HepG2 (cell line): ENCODE data around the gene PIGK.
"Not testable (repeated sequence)": the region's sequence is repeated elsewhere in the genome, so short reads cannot be mapped to it uniquely, and the experiment has no call there.

Experiments used
- ARNT ChIP-seq: fragments of 450-650 bp; IDR thresholded peaks from 2 replicates; pipeline ENCODE4 v1.6.1; 2017
- DNMT1 ChIP-seq: sonication (generic); formaldehyde crosslinking; IDR thresholded peaks from 2 replicates; pipeline ENCODE4 v1.5.1; 2020; ENCODE audit warnings: mild to moderate bottlenecking, missing genetic modification reagents
- POLR2A ChIP-seq, 2 experiments: IDR thresholded peaks; 2 replicates each; pipeline ENCODE4 v1.6.1; 2011; ENCODE audit warnings: low read depth in 2 of 2, low read length in 2 of 2, mild to moderate bottlenecking in 1 of 2, moderate library complexity in 1 of 2; ENCODE audit not compliant: insufficient read depth in 1 of 2
- TF ChIP-seq, protein P1 (sequence below): sonication (generic); formaldehyde crosslinking; IDR thresholded peaks from 2 replicates; pipeline ENCODE4 v1.5.0; 2020; ENCODE audit warnings: mild to moderate bottlenecking, missing genetic modification reagents, moderate library complexity
- TF ChIP-seq, protein P2 (sequence below): sonication (generic); formaldehyde crosslinking; IDR thresholded peaks from 2 replicates; pipeline ENCODE4 v1.4.0; 2020; ENCODE audit warnings: low read depth, mild to moderate bottlenecking, missing genetic modification reagents

- TF ChIP-seq POLR2A (IDR thresholded peaks at IDR 0.05; ENCODE audit: insufficient read depth in 1 of 2, low read depth in 2 of 2, low read length in 2 of 2); DNMT1; ARNT: not testable (repeated sequence)
- TF ChIP-seq, protein P1, sequence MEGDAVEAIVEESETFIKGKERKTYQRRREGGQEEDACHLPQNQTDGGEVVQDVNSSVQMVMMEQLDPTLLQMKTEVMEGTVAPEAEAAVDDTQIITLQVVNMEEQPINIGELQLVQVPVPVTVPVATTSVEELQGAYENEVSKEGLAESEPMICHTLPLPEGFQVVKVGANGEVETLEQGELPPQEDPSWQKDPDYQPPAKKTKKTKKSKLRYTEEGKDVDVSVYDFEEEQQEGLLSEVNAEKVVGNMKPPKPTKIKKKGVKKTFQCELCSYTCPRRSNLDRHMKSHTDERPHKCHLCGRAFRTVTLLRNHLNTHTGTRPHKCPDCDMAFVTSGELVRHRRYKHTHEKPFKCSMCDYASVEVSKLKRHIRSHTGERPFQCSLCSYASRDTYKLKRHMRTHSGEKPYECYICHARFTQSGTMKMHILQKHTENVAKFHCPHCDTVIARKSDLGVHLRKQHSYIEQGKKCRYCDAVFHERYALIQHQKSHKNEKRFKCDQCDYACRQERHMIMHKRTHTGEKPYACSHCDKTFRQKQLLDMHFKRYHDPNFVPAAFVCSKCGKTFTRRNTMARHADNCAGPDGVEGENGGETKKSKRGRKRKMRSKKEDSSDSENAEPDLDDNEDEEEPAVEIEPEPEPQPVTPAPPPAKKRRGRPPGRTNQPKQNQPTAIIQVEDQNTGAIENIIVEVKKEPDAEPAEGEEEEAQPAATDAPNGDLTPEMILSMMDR (CRISPR knock-in tag) = not testable (repeated sequence)
- TF ChIP-seq, protein P2, sequence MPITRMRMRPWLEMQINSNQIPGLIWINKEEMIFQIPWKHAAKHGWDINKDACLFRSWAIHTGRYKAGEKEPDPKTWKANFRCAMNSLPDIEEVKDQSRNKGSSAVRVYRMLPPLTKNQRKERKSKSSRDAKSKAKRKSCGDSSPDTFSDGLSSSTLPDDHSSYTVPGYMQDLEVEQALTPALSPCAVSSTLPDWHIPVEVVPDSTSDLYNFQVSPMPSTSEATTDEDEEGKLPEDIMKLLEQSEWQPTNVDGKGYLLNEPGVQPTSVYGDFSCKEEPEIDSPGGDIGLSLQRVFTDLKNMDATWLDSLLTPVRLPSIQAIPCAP (CRISPR knock-in tag) = not testable (repeated sequence)
Measured at GRCh38 chr1:77186907-77187306, 32.3 kb downstream of the PIGK start.
